A673 (cell line): Measurements from ENCODE around the gene NEUROD2.

Experiments
- CTCF ChIP-seq: fragments of 300-800, 200-600 bp; sonication (generic); conservative IDR thresholded peaks from 2 replicates; pipeline ENCODE4 v1.5.1; 2017; ENCODE audit warnings: low read depth, mild to moderate bottlenecking, antibody characterized with exemption, low read length, moderate library complexity, mixed read lengths
- EZH2 ChIP-seq: fragments of 200-600 bp; sonication (generic); IDR thresholded peaks from 2 replicates; pipeline ENCODE4 v1.6.1; 2017; ENCODE audit warnings: borderline replicate concordance, low read depth, mild to moderate bottlenecking, mixed read lengths, antibody characterized with exemption, low read length; ENCODE audit not compliant: poor library complexity, severe bottlenecking

- TF ChIP-seq CTCF (no peak), EZH2 (no peak)
Measured at GRCh38 chr17:39598047-39598481, 9.7 kb downstream of the NEUROD2 start.
